HG03135 (cell line): ENCODE results near the gene CABLES1.
"Not testable (repeated sequence)": the region's sequence is repeated elsewhere in the genome, so short reads cannot be mapped to it uniquely, and the experiment has no call there.

Experiments used
- ATAC-seq: cut with Tn5 transposase; IDR thresholded peaks from one replicate; pipeline ENCODE4 v1.9.1; 2021; ENCODE audit warnings: mild to moderate bottlenecking, moderate library complexity; ENCODE audit not compliant: unreplicated experiment

The CABLES1 gene

DNA sequence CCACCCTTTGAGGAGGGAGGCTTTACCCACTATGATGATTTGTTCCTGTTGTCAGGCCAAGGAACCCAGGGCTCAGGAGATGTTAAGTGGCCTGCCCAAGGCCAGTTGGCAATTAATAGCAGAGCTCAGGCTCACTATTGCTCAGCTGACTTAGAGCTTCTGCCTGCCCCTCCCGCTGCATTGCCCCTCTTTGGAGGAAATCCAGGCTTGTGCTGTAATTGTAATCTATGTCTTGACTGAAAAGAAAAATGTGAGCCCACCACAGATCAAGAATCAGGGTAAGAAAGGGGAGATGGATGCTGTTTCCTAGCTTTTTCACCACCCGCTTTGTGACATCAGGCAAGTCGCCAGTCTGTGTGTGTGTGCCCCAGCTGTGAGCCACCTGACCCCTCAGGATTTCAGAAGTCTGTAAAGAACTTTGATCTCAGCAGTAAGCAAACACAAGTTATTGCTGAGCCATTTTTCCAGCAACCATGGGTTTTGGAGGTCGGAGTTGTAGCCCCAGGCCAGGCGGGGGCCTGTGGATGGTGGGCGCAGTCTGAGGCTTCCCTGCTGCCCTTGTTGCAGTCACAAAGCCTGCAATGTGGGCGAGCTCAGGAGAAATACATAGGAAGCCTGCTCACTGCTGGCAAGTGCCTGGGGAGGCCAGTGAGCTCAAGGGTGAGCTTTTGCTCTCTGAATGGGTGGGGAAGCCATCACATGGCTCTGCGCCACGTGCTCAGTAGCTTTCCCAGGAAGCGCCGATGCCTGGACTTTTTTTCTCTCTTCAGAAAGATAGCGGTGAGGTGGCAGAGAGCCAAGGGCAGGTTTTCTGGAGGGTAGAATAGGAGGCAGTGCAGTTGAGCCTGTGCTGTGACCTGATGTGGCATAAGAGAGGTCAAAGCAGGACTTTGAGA lies 6.1 kb downstream of the CABLES1 start:
- no peak for ATAC-seq

DNA sequence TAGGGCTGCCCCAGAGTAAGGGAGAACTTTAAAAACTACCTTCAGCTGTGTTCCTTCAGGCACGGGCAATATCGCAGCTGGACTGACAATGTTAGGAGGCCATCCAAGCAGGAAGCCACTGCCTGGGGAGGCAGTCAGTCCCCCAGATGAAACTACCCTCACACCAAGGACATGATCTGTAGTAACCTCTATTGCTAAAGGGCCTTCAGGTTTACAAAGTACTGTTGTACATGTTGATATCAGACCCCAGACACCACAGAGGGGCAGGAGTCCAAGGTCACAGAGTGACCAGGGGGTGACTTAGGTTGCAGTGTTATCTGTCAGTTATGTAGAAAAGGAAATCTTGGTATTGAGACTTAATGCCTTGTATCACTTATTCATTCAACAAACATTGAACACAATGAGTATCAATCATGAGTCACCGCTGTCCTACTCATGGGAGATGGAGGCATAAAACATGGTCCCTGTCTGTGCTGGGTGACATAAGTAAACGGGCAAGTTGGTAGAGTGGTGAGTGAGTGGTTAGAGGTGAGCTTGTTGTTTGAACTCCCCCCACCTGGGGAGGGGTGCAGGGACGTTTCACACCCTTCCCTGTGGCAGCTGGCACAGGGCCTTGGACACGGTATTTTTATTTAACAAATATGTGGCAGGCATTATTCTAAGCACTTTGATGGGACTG lies 7.1 kb downstream of the CABLES1 start:
- ATAC-seq = no peak

DNA sequence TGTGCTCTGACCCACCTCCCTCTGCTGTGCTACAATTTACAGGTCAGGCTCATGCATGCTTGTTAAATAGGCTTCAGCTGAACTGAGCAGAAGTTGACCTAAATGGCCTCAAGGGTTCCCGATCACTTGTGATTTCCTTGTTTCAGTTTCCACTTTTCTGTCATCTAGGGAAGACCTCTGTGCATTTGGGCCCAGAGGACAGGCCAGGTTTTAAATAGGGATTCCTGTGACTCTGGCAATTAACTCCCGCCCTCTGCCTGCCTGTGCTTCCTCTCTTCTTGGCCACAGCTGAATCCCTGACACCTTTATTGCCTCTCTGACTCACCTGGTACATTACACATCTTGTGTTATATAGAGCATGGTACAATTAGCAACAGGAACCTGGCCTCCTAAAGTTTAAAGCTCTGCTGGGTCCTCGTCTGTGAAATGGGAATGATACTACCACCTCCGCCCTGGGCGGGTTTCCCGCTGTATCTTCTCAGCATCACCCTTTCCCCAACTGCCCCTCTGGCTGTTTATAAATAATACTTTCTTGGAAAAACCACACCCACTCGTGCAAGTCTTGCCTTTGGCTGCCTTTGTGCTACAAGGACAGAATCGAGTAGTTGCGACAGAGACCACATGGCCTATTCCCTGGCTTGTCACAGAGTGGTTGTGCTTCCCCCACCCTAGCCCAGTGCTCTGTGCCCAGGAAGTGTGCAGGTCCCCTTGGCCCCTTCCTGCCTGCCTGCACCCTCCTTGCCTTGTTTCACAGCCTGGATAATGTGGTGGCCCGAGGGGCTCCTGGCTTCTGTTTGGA lies 7.9 kb downstream of the CABLES1 start:
- no peak for ATAC-seq

DNA sequence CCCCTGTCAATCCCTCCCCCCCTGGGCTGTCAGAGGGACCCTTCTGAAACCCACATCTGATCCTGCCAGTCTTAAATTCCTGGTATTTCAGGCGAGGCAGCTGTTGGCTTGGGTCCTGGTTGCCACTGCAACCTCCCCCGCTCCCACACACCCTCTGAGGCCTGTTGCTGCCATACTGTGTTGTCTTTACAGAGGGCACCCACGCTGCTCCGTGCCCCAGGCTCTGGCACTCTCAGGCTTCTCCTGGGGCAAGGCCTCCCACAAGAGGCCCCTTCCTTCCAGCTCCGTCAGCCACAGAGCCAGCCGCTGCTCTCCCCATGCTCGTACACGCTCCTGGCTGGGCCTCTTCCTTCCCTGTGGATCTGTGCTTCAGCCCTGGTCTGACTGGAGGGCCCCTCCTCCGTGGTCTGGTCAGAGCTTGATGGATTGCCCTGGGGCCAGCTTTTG lies 8.6 kb downstream of the CABLES1 start:
- no peak for ATAC-seq

DNA sequence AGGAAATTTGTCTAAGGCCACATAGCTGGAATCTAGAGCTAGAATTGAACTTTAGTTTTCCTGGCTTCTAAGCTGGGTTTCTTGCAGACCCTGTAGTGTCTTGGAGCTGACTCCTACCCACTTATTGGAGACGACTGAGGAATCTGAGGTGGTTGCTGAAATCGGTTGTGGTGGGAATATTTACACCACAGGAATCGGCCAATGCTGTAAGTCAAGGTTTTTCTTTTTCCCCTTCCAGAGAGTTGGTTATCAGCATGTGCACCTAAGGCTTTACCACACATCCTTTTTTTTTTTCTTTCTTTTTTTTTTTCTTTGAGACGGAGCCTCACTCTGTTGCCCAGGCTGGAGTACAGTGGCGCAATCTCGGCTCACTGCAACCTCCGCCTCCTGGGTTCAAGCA lies 9.4 kb downstream of the CABLES1 start:
- no peak for ATAC-seq

DNA sequence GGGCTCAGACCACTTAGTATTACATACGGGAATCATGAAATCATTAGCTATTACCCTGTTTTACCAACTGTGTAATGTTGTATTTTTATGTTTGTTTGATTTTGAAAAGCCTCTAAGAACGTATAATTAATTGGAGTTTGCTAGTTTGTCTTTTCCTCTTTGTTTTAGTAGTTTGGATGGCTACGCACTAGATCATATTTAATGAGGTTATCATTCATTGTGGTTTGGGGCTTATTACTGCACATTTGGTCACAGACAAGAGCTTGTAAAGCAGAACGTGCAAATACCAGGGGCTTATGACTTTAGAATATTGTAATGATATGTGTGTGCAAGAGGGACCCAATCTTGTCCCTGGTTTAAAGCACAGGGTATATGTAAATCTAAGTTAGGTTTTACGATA lies 10.3 kb downstream of the CABLES1 start:
- no peak for ATAC-seq

DNA sequence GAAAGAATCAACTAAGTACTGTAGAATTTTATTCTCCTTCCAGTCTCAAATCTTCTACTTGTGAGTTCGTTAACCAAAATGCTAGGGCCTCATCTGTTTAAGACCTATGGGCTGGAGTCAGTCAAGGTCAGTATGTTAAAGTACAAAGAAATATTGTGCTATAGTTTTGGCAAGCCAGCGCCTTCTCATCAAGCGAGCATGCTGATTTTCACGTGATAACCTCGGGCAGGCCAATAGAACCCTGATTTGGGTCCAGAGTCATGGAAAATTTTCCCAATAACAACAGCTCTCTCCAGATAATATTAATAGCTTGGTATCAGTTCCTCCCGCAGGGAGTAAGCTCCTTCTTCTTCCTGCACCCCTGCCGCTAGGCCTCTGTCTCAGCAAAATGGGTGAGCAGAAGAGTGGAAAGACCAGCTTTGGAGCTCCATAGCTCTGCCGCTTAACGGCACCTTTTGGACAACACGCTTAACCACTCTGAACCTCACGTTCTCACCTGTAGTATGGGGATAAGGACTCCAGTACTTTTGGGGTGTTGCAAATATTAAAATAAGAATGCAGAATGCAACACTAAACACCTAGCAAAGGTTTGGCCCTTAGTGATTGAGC lies 11.7 kb downstream of the CABLES1 start:
- ATAC-seq = no peak

DNA sequence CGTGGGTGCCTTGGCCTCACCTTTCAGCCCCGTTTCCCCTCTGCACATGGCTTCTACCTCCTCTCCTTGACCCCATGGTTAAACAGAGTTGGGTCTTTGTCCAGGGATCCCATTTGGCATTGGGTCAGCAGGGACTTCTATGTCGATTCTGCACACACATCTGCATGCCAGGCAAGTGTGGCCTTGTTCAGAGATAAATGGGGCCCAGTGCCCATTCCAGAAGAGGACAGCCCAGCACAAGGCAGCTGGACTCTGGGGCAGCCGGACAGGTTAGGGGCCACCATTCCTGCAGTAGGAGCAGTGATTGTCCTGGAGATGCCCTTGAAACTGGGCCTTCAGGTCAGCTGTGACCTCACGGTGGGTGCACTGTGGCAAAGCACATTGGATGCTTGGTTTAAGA lies 13.1 kb downstream of the CABLES1 start:
- ATAC-seq = no peak

DNA sequence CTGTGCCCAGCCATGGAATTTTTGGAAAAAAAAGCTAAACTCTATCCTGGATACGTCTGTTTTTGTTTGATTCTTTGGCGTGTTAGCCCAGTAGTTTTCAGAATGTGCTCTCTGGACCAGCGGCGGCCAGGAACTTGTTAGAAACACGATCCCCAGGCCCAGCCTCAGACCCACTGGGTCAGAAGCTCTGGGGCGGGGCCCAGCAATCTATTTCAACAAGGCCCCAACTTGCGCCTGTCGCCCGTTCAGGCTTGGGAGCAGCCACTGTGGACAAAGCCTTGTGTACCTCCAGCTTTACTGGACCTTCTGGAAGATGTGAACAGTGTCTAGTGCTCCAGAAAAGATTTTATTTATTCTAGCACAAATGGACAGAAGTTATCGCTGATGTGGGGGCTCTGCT lies 14.3 kb downstream of the CABLES1 start:
- no peak for ATAC-seq

DNA sequence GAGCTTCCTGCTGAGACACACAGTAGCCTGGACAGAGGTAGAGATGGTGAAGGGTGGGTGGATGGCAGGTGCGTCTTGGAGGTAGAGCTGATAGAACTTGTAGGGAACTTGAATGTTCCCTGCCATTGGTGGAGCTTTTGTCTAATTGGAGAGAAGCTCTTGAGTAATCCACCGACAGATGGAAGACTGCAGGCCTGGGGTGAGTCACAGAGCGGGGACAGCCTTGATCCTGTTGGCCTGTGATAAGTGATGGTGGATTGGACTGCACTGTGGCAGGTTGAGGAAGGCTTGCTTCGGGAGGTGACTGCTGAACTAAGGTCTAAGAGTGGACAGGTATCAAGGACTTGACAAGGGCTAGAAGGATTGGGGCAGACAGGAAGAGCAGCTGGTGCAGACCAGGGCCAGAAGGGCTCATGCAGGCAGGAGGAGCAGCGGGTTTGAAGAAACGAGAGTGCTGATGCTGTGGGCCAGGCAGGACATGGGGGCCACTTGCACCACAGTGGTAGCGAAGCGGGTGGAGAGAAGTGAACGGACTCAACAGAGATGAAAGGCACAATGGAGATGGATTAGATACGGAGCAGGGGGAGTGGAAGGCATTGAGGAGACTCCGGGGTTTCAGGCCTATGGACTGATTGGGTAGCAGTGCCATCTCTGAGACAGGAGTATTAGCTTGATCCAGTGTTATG lies 16.3 kb downstream of the CABLES1 start:
- ATAC-seq = no peak

DNA sequence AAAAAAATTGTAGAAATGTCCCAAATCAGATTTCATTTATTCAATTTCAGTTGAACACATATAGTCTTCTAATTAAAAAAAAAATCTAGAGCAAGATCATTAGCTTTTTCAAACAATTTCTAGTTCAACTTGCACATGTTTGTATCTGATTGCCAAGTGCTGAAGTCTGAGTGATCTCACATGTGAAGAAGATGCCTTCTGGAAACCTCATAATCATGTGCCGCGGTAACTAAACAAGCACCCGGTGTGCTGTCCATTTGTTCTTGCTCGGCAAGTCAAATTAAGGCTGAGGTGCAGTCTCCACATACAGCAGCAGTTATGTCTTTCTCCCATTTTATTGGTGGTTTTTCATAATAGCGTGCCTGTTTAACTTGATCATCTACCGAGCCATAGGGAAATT lies 18.7 kb downstream of the CABLES1 start:
- ATAC-seq = no peak

DNA sequence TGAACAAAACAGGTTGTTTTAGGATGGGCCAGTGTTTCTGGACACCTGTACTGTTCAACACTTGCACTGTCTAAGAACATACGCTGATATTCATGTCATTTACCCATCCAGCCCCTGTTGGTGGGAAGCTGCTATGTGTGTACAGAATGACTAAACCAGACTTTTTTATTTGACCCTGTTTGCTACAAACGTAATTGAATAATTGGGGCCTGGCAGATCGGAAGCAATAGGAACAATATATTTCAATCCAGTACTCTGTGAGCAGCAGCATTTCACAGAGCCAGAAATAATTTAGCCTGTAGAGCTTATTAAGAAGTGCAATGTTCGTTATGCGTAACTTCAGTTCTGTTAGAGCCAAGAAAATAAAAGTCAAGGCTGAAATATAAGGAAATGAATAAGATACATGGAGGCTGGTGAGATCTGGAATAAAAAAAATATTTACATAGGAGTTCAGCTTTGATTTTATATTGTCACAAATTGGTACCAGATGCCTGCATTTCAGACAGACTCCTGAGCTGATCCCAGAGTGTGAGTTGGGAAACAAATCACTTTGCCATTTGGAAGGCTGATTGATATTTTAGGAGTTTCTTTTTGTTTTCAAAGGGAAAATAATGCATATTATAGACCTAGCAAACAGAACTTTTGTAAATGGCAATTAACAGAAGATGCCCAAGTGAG lies 19.7 kb downstream of the CABLES1 start:
- no peak for ATAC-seq

DNA sequence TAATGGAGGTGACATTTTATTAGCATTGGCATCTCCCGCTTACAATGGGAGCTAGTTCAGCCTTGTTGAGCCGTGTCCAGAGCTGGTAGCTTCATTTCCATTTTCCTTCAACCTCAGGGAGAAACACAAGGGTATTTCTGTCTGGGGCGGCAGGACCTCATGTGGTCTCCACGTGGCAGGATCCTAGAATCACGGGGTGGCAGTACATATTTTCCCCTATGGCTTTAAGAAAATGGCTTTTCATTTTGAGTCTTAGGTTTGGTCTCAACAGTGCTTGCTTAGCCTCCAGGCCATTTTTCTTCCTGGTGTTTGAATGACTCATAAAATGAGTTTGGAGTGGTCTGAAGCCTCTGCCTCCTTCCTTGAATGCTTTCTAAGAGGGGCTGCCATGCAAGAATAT lies 20.3 kb downstream of the CABLES1 start:
- no peak for ATAC-seq

DNA sequence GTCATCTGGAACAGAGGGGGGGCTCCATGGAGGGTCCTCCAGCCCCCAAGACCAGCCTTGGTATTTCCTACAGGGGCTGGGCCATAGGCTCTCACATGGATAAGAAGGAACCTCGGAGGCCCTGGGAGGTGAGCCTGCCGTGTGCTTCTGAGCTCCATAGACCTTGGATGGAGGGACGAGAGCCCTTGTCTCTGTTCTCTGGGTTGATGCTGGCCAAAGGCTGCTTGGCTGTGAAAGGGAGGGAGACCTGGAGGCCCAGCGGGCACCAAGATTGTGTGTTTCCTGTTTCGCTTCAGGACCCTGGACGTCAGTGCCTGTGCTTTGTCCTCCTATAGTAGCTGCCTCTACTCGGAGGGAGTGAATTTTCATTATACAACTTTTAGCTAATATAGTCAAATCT lies 20.8 kb downstream of the CABLES1 start:
- no peak for ATAC-seq

DNA sequence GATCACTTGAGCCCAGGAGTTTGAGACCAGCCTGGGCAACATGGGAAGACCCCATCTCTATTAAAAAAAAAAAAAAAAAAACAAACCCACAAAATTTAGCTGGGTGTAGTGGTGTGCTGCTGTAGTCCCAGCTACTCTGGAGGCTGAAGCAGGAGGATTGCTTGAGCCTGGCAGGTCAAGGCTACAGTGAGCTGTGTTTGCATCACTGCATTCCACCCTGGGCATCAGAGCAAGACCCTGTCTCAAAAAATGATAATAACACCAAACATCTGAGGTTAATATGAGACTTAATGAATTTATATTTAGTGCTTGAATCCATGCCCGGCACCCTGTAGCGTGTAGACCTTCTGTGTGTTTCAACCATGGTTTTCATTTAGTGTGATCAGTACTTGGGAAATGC lies 22.8 kb downstream of the CABLES1 start:
- ATAC-seq = no peak

DNA sequence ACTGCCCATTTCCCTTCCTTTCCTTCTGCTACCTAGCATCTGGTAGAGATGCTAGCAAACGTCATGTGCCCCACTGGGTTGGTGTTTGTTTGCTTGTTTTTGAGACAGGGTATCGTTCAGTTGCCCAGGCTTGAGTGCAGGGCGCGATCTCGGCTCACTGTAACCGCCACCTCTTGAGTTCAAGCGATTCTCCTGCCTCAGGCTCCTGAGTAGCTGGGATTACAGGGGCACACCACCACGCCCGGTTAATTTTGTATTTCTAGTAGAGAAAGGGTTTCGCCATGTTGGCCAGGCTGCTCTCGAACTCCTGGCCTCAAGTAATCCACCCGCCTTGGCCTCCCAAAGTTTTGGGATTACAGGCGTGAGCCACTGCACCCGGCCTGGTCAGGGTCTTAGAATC lies 23.6 kb downstream of the CABLES1 start:
- ATAC-seq = not testable (repeated sequence)

DNA sequence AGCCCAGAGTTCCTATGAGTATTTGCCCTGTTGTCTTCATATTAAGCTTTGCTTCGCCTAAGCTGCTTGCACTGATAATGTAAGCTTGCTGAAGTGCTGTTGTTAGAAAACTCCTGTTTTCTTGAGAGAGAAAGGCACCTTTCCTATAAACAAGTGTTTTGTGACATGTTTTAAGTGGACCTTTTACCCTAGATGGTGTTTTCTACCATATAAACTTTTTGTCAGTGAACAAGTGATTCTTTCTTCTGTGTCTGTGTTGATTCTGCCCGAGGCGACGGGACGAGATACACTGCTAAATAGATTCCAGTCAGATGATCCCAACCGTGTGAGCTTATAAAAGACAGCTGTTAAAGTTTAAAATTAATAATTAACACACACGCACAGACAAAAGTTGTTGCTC lies 24.1 kb downstream of the CABLES1 start:
- ATAC-seq = no peak

DNA sequence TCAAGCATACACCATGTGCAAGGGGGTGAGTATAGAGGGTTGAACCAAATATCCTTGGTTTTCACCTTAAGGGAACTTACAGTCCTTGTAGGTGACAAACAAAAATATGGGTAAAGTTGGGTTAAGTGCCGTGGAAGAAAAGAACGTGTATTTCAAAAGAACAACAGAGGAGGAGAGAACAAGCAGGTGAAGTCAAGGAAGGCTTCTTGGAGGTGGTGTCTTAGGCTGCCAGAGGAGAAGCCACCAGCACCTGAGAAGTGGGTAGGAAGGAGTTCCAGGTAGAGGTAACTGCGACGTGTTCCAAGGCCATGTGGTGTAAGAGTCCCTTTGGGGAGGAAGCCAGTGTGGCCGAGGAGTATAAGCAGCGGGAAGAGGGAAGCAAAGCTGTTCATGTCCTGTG lies 27.2 kb downstream of the CABLES1 start:
- no peak for ATAC-seq

DNA sequence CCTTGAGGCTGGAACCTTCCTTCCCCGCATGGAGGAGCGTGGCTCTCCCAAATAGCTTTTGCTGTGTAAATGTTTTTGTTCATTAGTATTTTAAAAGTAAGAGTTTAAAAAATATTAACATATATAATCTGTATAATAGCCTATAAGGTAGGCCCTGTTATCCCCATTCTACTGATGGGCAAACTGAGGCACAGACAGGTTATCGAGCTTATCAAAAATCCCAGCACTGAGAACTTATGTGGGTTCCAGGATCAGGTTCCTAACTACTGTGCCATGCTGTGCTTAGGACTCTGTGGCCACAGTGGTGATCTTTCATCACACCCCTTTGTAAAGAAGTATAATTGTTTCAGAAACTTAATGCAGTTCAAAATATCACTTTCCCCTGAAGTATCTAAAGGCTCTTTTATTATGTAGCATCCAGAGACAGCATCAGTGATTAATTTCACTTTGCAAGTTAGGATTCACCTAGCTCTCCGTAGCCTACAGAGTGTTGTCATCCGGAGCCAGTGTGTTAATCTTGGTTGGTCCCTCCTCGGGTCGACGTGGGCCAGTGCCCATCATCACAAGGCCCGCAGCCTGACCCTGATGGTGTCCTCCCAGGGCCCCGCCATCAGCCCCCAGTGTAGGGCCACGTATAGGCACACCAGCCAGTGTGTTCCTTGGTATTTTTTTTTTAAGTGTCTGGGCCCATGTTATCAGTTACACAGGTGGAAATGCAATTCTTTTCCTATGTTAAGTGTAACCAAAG lies 28.7 kb downstream of the CABLES1 start:
- no peak for ATAC-seq
